AG09309 (cell line): ENCODE results near the gene TP53BP2.
A peak's percentile ranks its signal among the peaks of the same experiment; 100 is the strongest.

Source experiments
- DNase-seq: peaks from one replicate; pipeline ENCODE4 v3.0.0-alpha.2; 2010; ENCODE audit warnings: low read depth
- H3K4me3 ChIP-seq: 2 replicates; pipeline ENCODE4 v1.5.1; 2011; ENCODE audit warnings: mild to moderate bottlenecking, low read depth, low read length, moderate library complexity; ENCODE audit not compliant: control insufficient read depth
- CTCF ChIP-seq: IDR thresholded peaks from 2 replicates; pipeline ENCODE4 v1.5.1; 2011; ENCODE audit warnings: mild to moderate bottlenecking, low read depth, low read length, inconsistent platforms; ENCODE audit not compliant: insufficient read depth, control insufficient read depth; ENCODE audit errors: missing control alignments

The TP53BP2 gene

DNA sequence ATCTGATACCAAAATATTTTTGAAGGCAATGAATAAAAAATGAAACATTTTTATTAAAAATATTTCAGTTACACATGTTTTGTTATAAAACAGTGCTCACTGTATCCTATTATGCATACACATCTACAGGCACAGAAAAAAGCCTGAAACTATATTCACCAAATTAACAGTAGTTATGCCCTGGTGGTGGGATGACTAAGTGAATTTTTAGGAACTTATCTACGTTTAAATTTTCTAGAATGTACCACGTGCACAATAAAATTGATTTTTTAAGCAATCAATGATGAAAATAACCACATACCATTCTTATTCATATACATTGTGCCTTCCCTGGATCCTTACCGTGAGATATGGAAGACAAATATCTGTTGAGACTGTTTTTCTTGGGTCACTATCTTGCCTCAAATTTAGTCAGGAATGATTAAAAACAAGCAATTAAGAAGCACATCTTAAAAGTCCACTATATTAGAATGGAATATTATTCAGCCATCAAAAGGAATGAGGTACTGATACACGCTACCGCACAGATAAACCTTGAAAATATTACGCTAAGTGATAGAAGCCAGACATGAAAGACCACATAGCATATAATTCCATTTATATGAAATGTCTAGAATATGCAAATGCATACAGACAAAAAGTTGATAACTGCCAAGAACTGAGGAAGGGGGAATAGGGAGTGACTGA lies 17.4 kb downstream of the TP53BP2 start:
- DNase-seq, result no peak
- no peak overlapping the region for H3K4me3 ChIP-seq
- no peak for TF ChIP-seq CTCF

DNA sequence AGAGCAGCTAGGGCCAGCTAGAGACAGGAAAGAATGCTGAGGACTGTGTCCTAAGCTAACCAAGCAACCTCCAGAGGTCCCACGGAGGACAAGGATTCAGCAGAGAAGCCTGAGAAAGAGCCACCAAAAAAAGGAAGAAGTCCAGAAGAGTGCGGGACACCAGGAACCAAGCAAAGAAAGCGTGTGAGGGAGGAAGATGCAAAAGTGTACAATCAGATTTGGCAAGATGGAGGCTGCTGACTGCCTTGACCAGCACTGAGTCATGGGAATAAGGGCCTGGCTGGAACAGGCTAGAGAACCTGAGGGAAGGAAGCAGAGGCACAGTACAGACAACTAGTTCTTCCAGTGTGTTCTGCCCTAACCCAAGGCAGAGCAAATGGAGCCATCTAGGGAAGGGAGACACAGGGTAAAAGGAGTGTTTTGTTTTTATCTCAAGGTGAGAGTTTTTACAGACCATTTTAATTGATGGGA lies 18.5 kb downstream of the TP53BP2 start:
- no peak for TF ChIP-seq CTCF
- DNase-seq, result no peak
- no peak overlapping the region for H3K4me3 ChIP-seq

GRCh38 chr1:223825767-223826748 lies 19.7 kb downstream of the TP53BP2 start:
- H3K4me3 ChIP-seq, result no peak overlapping the region
- TF ChIP-seq CTCF, result no peak
- no peak for DNase-seq

DNA sequence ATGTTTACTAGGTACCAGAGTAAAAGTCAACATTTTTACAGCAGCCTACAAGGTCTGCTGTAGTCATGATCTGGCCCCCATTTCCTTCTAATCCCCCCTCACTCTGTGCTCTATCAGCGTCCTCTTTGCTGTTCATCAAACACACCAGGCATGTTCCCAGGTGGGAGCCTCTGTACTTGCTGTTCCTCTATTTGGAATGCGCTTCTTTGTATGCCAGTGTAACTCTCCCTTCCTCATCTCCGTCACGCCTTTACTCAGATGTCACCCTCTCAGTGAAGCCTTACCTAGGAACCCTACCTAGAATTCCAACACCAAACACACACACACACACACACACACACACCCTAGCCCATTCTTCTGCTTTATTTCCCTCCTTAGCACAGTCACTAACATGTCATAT lies 21.0 kb downstream of the TP53BP2 start:
- no peak for DNase-seq
- no peak overlapping the region for H3K4me3 ChIP-seq
- TF ChIP-seq CTCF, result no peak

DNA sequence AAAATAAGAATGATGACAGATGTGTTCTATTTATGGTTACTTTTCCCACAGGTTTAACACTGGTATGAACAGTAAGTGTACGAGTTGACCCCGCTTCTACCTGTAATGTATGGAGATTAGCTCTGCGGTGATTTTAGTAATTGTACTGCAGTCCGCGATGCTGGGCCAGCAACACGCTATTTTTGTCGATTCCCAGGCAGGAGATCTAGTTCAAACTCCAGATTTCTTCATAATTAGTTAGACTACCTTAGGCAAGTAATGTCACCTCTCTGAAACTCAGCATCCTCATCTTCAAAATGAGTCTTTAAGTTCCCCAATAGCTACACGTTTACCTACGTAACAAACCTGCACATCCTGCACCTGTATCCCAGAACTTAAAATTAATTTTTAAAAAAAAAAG lies 21.5 kb downstream of the TP53BP2 start:
- DNase-seq, result no peak
- TF ChIP-seq CTCF, result no peak
- H3K4me3 ChIP-seq, result no peak overlapping the region

DNA sequence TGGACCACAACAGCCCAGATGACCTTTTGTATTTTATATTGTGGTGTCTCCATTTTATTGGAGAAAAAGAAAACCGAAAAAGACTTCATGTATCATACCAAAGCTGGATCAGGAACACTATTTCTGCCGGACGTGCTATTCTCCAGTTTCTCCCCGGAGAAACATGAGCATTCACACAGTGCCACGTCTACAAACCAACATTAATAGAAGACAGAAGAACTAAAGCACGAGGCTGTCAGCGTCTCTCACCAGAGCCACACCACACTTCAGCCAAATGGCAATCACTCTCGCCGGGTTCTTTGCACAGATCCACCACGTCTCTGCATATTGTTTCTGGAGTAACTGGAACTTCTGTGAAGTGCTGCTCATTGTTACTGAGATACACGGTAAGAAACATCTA lies 24.8 kb downstream of the TP53BP2 start:
- no peak overlapping the region for H3K4me3 ChIP-seq
- TF ChIP-seq CTCF, result no peak
- DNase-seq, result peak; percentile 13
